Endometrial microvascular endothelial cells (primary cell): ENCODE results near the gene IKZF1. TPM values are rescaled to one million over a fixed set of nuclear protein-coding genes. Genes with fewer than 3 reads are reported as not detected.

Source experiments
- in situ Hi-C: cut with HindIII; loops from 2 replicates; pipeline ENCODE4 v1.10.0; 2017; ENCODE audit warnings: low sequenced_read_pairs, low pct_unique_long_range_greater_than_20kb; ENCODE audit errors: inconsistent ontology term
- total RNA-seq: library from RNA; depleted of rRNA; stranded (reverse); fragments of >200 nt; gene quantifications from one replicate; pipeline ENCODE4 v1.2.3, GENCODE V29; 2015; ENCODE audit errors: inconsistent ontology term

Gene IKZF1
- total RNA-seq, 1 donor from 2014 or later = not detected

GRCh38 chr7:50387351-50387750, 82.8 kb downstream of the IKZF1 start:
- in situ Hi-C loops = no loop called here

DNA sequence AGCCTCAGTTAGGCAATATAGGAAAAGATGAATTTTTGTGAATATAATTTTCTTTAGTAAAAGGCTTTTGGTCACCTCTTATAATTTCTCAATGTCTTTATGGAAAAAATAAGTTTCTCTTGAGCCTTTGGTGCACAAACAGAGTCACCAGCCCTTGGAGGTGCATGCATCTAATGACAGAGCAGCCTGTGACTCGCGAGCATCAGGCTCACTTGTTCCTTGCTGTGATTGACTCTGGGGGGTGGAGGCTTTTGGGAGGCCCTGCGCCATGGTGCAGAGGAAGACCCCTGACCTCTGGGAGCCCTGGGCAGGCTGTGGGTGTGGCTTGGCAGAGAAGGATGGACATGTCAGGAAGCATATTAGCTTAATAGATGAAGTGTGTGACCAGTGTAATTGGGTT, 85.4 kb downstream of the IKZF1 start:
- in situ Hi-C loops = no loop called here

GRCh38 chr7:50391386-50391785, 86.9 kb downstream of the IKZF1 start:
- in situ Hi-C loops = no loop called here

DNA sequence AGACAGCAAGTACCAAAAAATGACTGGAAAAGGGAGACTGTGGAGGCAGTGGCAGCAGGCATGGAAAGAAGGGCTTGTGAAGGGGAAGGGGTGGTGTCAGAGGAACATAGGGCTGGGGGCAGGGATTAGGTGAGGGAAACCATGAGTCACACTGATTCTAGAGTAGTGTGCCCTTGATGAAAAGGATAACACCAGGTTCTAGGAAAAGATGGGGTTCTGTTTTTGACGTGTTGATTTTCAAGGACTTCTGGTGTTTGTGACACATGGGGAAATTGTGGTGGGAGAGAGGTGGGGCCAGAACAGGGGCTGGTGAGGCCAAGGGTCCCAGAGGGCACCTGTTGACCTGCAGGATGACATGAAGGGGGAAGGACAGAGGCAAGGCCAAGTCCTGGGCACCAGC, 88.6 kb downstream of the IKZF1 start:
- in situ Hi-C loops = no loop called here

DNA sequence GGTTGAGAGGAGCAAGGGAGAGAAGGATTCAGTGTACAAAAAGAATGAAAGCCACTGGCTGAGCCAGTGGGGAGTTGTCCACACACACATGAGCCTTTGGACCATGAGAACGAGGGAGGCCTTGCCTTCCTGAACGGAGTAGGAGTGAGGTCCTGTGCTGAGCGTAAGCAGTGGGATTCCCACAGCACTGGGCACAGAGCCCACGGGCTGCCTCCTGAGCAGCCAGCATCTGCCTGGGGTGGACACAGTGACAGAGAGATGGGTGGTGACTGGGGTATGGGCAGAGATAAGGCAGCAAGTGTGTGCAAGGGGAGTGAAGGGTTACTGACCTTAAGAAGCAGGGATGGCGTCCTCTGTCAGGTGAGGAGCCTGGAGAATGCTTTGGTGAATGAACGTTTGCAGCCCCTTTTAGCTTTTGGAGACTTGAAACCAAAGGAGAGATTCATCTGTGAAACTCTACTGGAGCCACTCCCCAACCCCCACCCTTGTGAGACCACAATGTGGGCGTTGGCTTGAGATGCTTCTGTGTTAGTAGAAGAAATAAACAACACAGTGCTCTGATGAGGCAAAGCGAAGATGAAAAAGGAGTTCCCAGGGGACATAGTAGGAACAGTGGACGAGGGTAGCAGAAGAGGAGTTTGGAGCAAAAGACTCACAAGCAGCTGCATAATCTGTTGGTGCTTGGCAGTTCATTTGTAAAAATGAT, 89.2 kb downstream of the IKZF1 start:
- in situ Hi-C loops = no loop called here

DNA sequence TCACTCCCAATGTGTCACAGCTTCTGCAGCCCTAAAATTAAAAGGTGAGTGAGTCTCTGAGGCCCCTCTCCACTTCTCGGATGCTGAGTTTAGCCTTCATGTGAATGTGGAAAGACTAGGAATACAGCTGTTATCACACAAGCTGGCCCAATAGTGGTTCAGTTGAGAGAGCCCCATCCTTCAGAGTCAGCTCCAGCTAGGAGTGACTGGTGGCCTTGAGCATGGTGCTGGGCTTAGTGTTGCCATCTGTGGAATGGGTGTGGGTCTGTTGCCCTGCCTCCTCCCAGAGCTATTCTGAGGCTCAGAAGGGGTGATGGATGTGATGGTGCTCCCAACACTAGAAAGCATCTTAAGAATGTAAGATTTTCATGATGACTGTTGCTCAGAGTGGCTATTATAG, 89.8 kb downstream of the IKZF1 start:
- in situ Hi-C loops = no loop called here

DNA sequence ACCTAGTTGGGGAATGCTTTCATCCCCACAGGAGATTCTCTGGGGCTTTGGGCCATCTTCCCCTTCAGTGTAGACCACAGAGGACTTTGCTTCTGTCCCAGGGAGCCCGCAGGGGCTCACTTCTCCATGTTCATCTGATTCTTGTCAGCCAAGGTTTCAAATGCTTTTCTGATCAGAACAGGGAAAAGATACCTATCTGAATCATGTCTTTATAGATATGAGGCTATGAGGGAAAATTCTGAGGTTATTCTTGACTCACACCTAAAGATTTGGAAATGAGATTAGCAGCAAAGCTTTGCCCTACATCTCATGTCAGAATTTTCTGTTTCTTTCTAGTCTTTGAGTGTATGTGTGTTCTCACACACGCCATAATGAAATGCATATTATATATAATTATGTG, 92.3 kb downstream of the IKZF1 start:
- in situ Hi-C loops = no loop called here

DNA sequence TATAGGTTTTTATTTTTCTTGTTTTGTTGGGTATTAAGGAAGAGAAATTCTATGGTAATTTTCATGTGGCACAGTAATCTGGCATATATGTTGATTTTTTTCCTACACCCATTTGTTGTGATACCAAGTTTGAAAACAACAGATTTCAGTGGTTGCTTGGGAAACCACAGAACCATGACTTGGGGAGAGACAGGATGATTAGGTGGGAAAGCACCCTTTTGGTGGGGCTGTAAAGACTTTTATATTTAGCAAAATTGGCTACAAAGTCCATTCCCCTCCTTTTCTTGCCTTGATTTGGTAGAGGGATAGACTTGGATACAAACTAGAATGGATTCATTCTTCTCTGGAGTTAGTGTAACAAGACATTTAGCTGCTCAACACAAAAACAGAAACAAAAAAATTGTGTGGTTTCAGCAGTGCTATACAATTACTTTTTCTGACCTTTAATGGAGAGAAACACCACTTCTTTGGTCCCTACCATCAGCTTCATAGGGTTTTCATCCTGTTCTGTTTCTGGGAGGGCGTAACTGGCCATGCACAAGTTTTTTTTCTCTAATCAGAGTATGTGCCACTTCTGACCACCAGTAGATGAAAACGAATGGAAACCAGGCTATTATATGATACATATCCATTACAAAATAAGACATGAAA, 92.9 kb downstream of the IKZF1 start:
- in situ Hi-C loops = no loop called here

DNA sequence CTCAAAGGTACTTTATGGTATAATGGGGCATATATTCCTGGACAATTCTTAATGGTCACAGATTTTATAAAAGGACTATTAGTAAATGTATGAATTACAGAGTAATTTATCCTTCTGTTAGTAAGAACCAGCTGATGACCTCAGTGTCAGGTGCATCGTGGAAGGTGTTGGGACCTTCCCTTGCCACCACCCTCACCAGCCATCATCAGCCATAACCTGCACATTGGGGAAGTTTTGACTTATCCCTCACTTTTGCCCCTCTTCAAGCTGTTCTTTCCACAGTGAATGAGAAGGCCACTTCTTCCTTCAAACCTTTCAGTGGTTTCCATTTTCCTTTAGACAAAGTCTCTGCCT, 93.4 kb downstream of the IKZF1 start:
- in situ Hi-C loops = no loop called here

GRCh38 chr7:50399206-50399605, 94.7 kb downstream of the IKZF1 start:
- in situ Hi-C loops = no loop called here

DNA sequence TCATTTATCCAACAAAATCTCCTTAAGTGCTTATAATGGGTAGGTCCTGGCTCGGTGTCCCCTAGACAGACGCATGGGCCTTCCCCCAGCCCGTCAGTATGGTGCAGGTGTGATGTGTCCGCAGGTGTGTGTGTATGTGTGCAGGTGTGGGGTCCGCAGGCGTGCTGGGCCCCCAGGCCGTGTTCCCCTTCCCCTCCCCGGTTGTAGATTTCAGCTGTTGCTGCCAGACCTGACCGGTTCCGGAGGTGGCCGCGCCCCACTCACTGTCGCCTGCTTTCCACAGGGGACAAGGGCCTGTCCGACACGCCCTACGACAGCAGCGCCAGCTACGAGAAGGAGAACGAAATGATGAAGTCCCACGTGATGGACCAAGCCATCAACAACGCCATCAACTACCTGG, 95.1 kb downstream of the IKZF1 start:
- in situ Hi-C loops = no loop called here

DNA sequence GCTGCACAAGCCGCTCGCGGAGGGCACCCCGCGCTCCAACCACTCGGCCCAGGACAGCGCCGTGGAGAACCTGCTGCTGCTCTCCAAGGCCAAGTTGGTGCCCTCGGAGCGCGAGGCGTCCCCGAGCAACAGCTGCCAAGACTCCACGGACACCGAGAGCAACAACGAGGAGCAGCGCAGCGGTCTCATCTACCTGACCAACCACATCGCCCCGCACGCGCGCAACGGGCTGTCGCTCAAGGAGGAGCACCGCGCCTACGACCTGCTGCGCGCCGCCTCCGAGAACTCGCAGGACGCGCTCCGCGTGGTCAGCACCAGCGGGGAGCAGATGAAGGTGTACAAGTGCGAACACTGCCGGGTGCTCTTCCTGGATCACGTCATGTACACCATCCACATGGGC, 95.6 kb downstream of the IKZF1 start:
- in situ Hi-C loops = no loop called here

DNA sequence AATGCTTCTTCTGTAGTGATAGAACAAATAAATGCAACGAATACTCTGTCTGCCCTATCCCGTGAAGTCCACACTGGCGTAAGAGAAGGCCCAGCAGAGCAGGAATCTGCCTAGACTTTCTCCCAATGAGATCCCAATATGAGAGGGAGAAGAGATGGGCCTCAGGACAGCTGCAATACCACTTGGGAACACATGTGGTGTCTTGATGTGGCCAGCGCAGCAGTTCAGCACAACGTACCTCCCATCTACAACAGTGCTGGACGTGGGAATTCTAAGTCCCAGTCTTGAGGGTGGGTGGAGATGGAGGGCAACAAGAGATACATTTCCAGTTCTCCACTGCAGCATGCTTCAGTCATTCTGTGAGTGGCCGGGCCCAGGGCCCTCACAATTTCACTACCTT, 99.9 kb downstream of the IKZF1 start:
- in situ Hi-C loops = no loop called here

DNA sequence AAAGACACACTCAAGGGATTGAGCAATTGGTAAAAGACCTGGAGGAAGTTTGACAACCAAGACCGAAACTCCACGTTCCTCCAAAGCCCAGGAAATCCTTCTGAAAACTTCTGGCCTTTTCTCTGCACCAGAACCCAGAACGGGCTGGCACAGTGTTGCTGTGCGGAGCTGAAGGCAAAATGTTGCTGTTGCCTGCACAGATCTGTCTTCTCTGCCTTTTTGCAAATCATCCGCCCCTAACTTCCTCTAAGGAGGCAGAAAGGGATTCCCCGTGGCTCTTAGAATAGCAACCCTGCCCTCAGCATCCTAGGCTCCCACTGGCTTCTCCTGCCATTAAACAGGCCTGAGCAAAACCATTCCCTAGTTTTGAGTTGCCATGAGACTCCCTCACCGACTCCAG, 100.7 kb downstream of the IKZF1 start:
- in situ Hi-C loops = no loop called here

- in situ Hi-C loops = no loop called here
Measured at GRCh38 chr7:50406935-50407334, 102.4 kb downstream of the IKZF1 start.

- in situ Hi-C loops = no loop called here
Measured at GRCh38 chr7:50409856-50410745, 105.6 kb downstream of the IKZF1 start.

- in situ Hi-C loops = no loop called here
Measured at GRCh38 chr7:50411332-50411731, 106.8 kb downstream of the IKZF1 start.

DNA sequence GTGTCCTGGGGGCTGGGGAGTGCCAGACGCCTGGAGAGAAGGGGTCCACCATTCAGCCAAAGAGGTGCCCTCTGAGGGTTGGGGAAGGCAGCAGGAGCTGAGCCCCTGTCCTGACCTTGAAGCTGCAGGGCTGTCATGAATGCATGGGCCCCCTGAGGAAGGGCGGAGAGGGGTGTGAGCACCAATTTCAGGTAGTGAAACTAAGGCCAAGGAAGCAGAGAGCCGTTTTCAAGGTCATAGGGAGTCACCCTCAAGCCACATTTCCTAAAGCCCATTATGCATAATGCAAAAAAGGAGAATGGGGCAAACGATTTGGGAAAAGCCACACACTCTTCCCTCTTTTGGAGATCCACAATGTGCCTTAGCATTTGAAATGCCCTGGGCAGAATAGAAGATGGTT, 108.5 kb downstream of the IKZF1 start:
- in situ Hi-C loops = no loop called here

- in situ Hi-C loops = no loop called here
Measured at GRCh38 chr7:50413561-50413960, 109.0 kb downstream of the IKZF1 start.

GRCh38 chr7:50415844-50416364, 111.4 kb downstream of the IKZF1 start:
- in situ Hi-C loops = no loop called here
